Stimulated activated CD8-positive, alpha-beta memory T cell treated with anti-CD3 and anti-CD28 coated beads, Interleukin-15, amount 100 ng/mL, for 24 hours (primary cell): ENCODE results near the gene BICC1.

Experiments
- DNase-seq: peaks from one replicate; pipeline ENCODE4 v3.0.0-alpha.2; 2020; ENCODE audit warnings: low read depth

Gene BICC1

GRCh38 chr10:58516119-58516518, 3.4 kb downstream of the BICC1 start:
- no peak for DNase-seq

- DNase-seq = no peak
Measured at GRCh38 chr10:58516671-58517070, 4.0 kb downstream of the BICC1 start.

GRCh38 chr10:58517081-58517480, 4.4 kb downstream of the BICC1 start:
- no peak for DNase-seq

GRCh38 chr10:58517491-58518355, 5.1 kb downstream of the BICC1 start:
- DNase-seq = no peak

- DNase-seq = no peak
Measured at GRCh38 chr10:58518775-58519174, 6.1 kb downstream of the BICC1 start.

GRCh38 chr10:58529077-58529728, 16.5 kb downstream of the BICC1 start:
- no peak for DNase-seq

- DNase-seq = no peak
Measured at GRCh38 chr10:58531084-58531695, 18.5 kb downstream of the BICC1 start.

- no peak for DNase-seq
Measured at GRCh38 chr10:58535311-58535710, 22.6 kb downstream of the BICC1 start.

- no peak for DNase-seq
Measured at GRCh38 chr10:58543141-58543540, 30.5 kb downstream of the BICC1 start.

- no peak for DNase-seq
Measured at GRCh38 chr10:58544135-58544534, 31.5 kb downstream of the BICC1 start.

- DNase-seq = no peak
Measured at GRCh38 chr10:58545427-58545826, 32.8 kb downstream of the BICC1 start.

- DNase-seq = no peak
Measured at GRCh38 chr10:58546137-58546536, 33.5 kb downstream of the BICC1 start.

- no peak for DNase-seq
Measured at GRCh38 chr10:58546722-58547445, 34.2 kb downstream of the BICC1 start.

GRCh38 chr10:58547963-58548362, 35.3 kb downstream of the BICC1 start:
- DNase-seq = no peak

GRCh38 chr10:58554316-58554715, 41.6 kb downstream of the BICC1 start:
- DNase-seq = no peak

- DNase-seq = no peak
Measured at GRCh38 chr10:58555170-58555929, 42.7 kb downstream of the BICC1 start.

GRCh38 chr10:58555930-58556311, 43.2 kb downstream of the BICC1 start:
- no peak for DNase-seq

- DNase-seq = no peak
Measured at GRCh38 chr10:58556516-58557165, 44.0 kb downstream of the BICC1 start.

- no peak for DNase-seq
Measured at GRCh38 chr10:58557714-58558113, 45.0 kb downstream of the BICC1 start.

GRCh38 chr10:58560068-58560467, 47.4 kb downstream of the BICC1 start:
- DNase-seq = no peak

GRCh38 chr10:58565271-58565670, 52.6 kb downstream of the BICC1 start:
- no peak for DNase-seq
